ENCODE measurements around the gene MET.

GRCh38 chr7:116807011-116807560 is 135.1 kb downstream of the MET start:
- no peak for TF ChIP-seq CTCF (IDR thresholded peaks at IDR 0.05)
- no peak for TF ChIP-seq POLR2A (IDR thresholded peaks at IDR 0.05)
- TF ChIP-seq POLR2AphosphoS5 (IDR thresholded peaks at IDR 0.05) = no peak
